Spleen (tissue), 7 donors: Measurements from ENCODE around the gene CDK19.

ENCODE experiments used
- CTCF ChIP-seq, 11 experiments: fragments of 200-600 bp in 7 of 11; fragments of 450-650 bp in 4 of 11; sonication (generic) in 4 of 11; IDR thresholded peaks in 8 of 11; conservative IDR thresholded peaks in 3 of 11; 1 replicate in 7 of 11; 2 replicates in 4 of 11; pipeline versions ENCODE4 v1.4.0 to v1.8.0; 2016 to 2021; ENCODE audit warnings: antibody characterized with exemption in 11 of 11, inconsistent platforms in 4 of 11, mild to moderate bottlenecking in 1 of 11
- POLR2A ChIP-seq, 3 donors: fragments of 450-650 bp; IDR thresholded peaks; one replicate each; pipeline ENCODE4 v1.5.1; 2017; ENCODE audit warnings: antibody characterized with exemption in 3 of 3, mild to moderate bottlenecking in 1 of 3
- POLR2AphosphoS5 ChIP-seq, 3 donors: sonication (generic); formaldehyde crosslinking; IDR thresholded peaks; one replicate each; pipeline ENCODE4 v1.5.1; 2017; ENCODE audit warnings: antibody characterized with exemption in 3 of 3
- donor health status: DM: no; HTN: no; CAD: no; lungs with moderate emphysema.
- donor health status: DM: no; HTN: no; CAD: no.
- donor health status: DM: no; HTN: no; CAD: no.

DNA sequence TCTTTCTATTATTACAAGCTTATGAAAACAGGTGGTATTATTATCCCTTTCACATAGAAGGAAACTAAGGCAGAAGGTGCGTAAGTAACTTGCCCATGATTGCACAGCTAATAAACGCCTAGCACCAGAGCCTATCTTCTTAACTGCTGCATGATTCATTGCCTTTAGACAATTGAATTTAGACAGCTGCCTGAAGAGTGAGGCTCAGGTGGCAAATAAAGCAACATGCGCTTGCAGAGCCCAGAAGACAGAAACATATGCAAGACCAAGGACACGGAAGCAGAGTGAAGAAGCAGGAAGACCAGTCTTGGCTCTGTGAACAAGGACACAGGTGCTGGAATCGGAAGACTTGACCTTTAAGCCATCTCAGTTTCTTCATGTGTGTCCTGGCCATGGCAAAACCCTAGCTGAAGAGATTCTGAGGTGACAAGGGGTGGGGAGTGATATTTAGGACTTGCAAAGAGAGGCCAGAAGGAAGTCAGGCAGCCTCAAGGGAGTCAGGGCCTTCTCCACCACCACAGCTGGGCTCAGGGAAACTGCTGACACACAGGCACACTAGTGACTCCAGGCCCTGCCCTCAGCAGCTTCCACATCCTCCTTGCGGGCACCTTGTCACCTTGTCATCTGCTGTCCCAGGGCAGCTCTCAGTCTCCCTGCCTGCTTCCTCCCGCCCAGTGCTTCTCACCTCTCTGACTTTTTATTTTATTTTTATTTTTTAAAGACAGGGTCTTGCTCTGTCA is 247.1 kb downstream of the CDK19 start:
- TF ChIP-seq CTCF (IDR thresholded peaks at IDR 0.05 in 8 of 11, conservative IDR thresholded peaks at IDR 0.05 in 3 of 11) (no peak), POLR2AphosphoS5 (IDR thresholded peaks at IDR 0.05) (peak in 1 of 3 donors; percentile 50), POLR2A (IDR thresholded peaks at IDR 0.05) (no peak)
